HepG2 (cell line): ENCODE measurements around the gene EGFLAM. TPM values are rescaled to one million over a fixed set of nuclear protein-coding genes. Genes with fewer than 3 reads are reported as not detected.

Experiments used
- ATAC-seq: fragments of 200-7000 bp; cut with Tn5 transposase; 3 replicates; pipeline ENCODE4 v1.9.1; 2020; ENCODE audit warnings: mild to moderate bottlenecking, moderate library complexity
- BruUV-seq: library from RNA; stranded (reverse); fragments of 400-500 nt; replicated peaks from 2 replicates; lab custom pipeline; 2021; lab: Mats Ljungman, UMichigan
- CTCF ChIA-PET: fragments of 300-600 bp; formaldehyde crosslinking; extraction: SDS; loops from one replicate; lab custom pipeline; 2021; ENCODE audit warnings: low total read pairs, inconsistent platforms, low intra/inter-chr PET ratio; lab: Yijun Ruan, JAX
- POLR2A ChIA-PET: fragments of 350-600 bp; sonication (Branson Sonifier 250); formaldehyde crosslinking; loops from one replicate; lab custom pipeline; 2020; ENCODE audit warnings: antibody characterized with exemption, inconsistent platforms; lab: Yijun Ruan, JAX
- DNase-seq: peaks from one replicate; pipeline ENCODE4 v3.0.0-alpha.2; 2015; ENCODE audit warnings: low spot score
- FAIRE-seq: peaks from 3 replicates; lab custom pipeline; 2011; peaks lifted over from hg19 to GRCh38; lab: Jason Lieb, UNC
- H2AFZ ChIP-seq: one replicate; pipeline ENCODE4 v1.6.1; 2011; ENCODE audit warnings: low read length, inconsistent platforms
- H3K27ac ChIP-seq: fragments of 300-600 bp; 3 replicates; pipeline ENCODE4 v1.8.0; 2011; ENCODE audit warnings: mixed run types, mild to moderate bottlenecking, mixed read lengths, low read length, inconsistent platforms; ENCODE audit not compliant: insufficient read depth; ENCODE audit errors: extremely low read length
- H3K27me3 ChIP-seq, 2 experiments: fragments of 200-600 bp in 1 of 2; 2 replicates in 1 of 2; 3 replicates in 1 of 2; pipeline versions ENCODE4 v1.6.0 to v1.8.0; 2011; ENCODE audit warnings: low read length in 2 of 2, mild to moderate bottlenecking in 2 of 2, moderate library complexity in 2 of 2, inconsistent platforms in 1 of 2; ENCODE audit not compliant: insufficient read depth in 2 of 2, control insufficient read depth in 1 of 2
- H3K36me3 ChIP-seq, 2 experiments: fragments of 200-600 bp in 1 of 2; replicated peaks in 1 of 2; 2 replicates in 1 of 2; 3 replicates in 1 of 2; pipeline versions ENCODE4 v1.5.1 to v1.8.0; 2011; ENCODE audit warnings: low read length in 2 of 2, inconsistent platforms in 1 of 2; ENCODE audit not compliant: insufficient read depth in 2 of 2, control insufficient read depth in 1 of 2
- H3K4me1 ChIP-seq: 2 replicates; pipeline ENCODE4 v1.5.1; 2012; ENCODE audit warnings: low read length, inconsistent platforms; ENCODE audit not compliant: insufficient read depth
- H3K4me2 ChIP-seq: 2 replicates; pipeline ENCODE4 v1.6.0; 2011; ENCODE audit warnings: low read depth, low read length, inconsistent platforms
- H3K4me3 ChIP-seq, 3 experiments: fragments of 200-600 bp in 1 of 3; sonication (generic), shearing (Covaris generic) in 1 of 3; replicated peaks in 1 of 3; 2 replicates each; pipeline ENCODE4 v1.5.1; 2011 to 2016; ENCODE audit warnings: low read length in 3 of 3, inconsistent platforms in 2 of 3, low read depth in 2 of 3, mild to moderate bottlenecking in 2 of 3, control low read depth in 1 of 3, mixed read lengths in 1 of 3; ENCODE audit not compliant: insufficient read depth in 1 of 3
- H3K79me2 ChIP-seq: one replicate; pipeline ENCODE4 v1.6.1; 2011; ENCODE audit warnings: low read length, inconsistent platforms; ENCODE audit not compliant: insufficient read depth
- H3K9ac ChIP-seq: 2 replicates; pipeline ENCODE4 v1.6.0; 2011; ENCODE audit warnings: mild to moderate bottlenecking, low read depth, low read length, inconsistent platforms; ENCODE audit not compliant: insufficient read depth
- H3K9me3 ChIP-seq: 2 replicates; pipeline ENCODE4 v1.5.1; 2012; ENCODE audit warnings: mild to moderate bottlenecking, low read length
- H4K20me1 ChIP-seq: 2 replicates; pipeline ENCODE4 v1.6.0; 2011; ENCODE audit warnings: inconsistent platforms, mild to moderate bottlenecking, low read length, moderate library complexity; ENCODE audit not compliant: insufficient read depth
- ARNT ChIP-seq: fragments of 450-650 bp; IDR thresholded peaks from 2 replicates; pipeline ENCODE4 v1.6.1; 2017
- ATF4 ChIP-seq, 2 experiments: fragments of 450-650 bp in 1 of 2; sonication (generic) in 1 of 2; formaldehyde crosslinking; IDR thresholded peaks; 2 replicates each; pipeline versions ENCODE4 v1.5.0 to v1.8.0; 2020 to 2022; ENCODE audit warnings: mild to moderate bottlenecking in 1 of 2, missing genetic modification reagents in 1 of 2
- BCL3 ChIP-seq: sonication (generic); formaldehyde crosslinking; IDR thresholded peaks from 2 replicates; pipeline ENCODE4 v1.5.1; 2020; ENCODE audit warnings: mild to moderate bottlenecking, missing genetic modification reagents, moderate library complexity
- HNRNPUL1 ChIP-seq: fragments of 200-400 bp; formaldehyde crosslinking; IDR thresholded peaks from 2 replicates; pipeline ENCODE4 v1.6.1; 2017; ENCODE audit warnings: low read depth, mild to moderate bottlenecking, low read length, moderate library complexity
- HOMEZ ChIP-seq: IDR thresholded peaks from 2 replicates; pipeline ENCODE4 v1.6.1; 2016; ENCODE audit warnings: low read depth
- MBNL3 ChIP-seq: fragments of 250-450 bp; sonication (Bioruptor Pico); conservative IDR thresholded peaks from 2 replicates; pipeline ENCODE4 v1.8.0; 2022; ENCODE audit warnings: mild to moderate bottlenecking, inconsistent platforms
- MXD1 ChIP-seq: sonication (generic); formaldehyde crosslinking; IDR thresholded peaks from 2 replicates; pipeline ENCODE4 v1.4.0; 2020; ENCODE audit warnings: mild to moderate bottlenecking, missing genetic modification reagents
- REPIN1 ChIP-seq: sonication (generic); formaldehyde crosslinking; IDR thresholded peaks from 2 replicates; pipeline ENCODE4 v1.8.0; 2022; ENCODE audit warnings: missing genetic modification reagents, low read depth, mild to moderate bottlenecking, borderline replicate concordance
- TARDBP ChIP-seq: sonication (generic); formaldehyde crosslinking; IDR thresholded peaks from 2 replicates; pipeline ENCODE4 v1.8.0; 2022; ENCODE audit warnings: mild to moderate bottlenecking, missing genetic modification reagents
- ZFP82 ChIP-seq: sonication (generic); formaldehyde crosslinking; IDR thresholded peaks from 2 replicates; pipeline ENCODE4 v1.5.1; 2020; ENCODE audit warnings: mild to moderate bottlenecking, missing genetic modification reagents, borderline replicate concordance
- ZNF160 ChIP-seq: sonication (generic); formaldehyde crosslinking; IDR thresholded peaks from 2 replicates; pipeline ENCODE4 v1.8.0; 2022; ENCODE audit warnings: mild to moderate bottlenecking, inconsistent platforms, missing genetic modification reagents
- ZNF224 ChIP-seq: sonication (generic); formaldehyde crosslinking; IDR thresholded peaks from 2 replicates; pipeline ENCODE4 v1.5.0; 2020; ENCODE audit warnings: mild to moderate bottlenecking, missing genetic modification reagents
- WGBS: methylation state at CpG from one replicate; pipeline ENCODE4 v1.1.6; 2017; ENCODE audit warnings: low lambda C conversion rate; 5-methylcytosine and 5-hydroxymethylcytosine counted together
- in situ Hi-C: cut with HindIII; loops from 2 replicates; pipeline ENCODE4 v1.10.0; 2017; ENCODE audit warnings: low pct_unique_long_range_greater_than_20kb; ENCODE audit not compliant: extremely low pct_ligation_motif_present
- intact Hi-C: fragments of 100-400 bp; cut with micrococcal nuclease; formaldehyde crosslinking; loops from one replicate; pipeline ENCODE4 v1.10.0; 2022; ENCODE audit not compliant: unreplicated experiment
- polyA plus RNA-seq, 8 experiments: library from polyadenylated mRNA; depleted of rRNA in 3 of 8; stranded (reverse) in 7 of 8; unstranded in 1 of 8; fragments of >200 nt; fragmentation: Illumina TruSeq in 4 of 8; extraction: Trizol in 4 of 8; gene quantifications; 2 replicates each; pipeline versions ENCODE4 v1.2.1 to v1.2.3, GENCODE V29; 2011 to 2016; ENCODE audit warnings: low read depth in 4 of 8, missing spikeins in 1 of 8, mixed read lengths in 1 of 8; ENCODE audit not compliant: insufficient read depth in 1 of 8
- total RNA-seq, 5 experiments: library from RNA; depleted of rRNA; stranded (reverse); fragments of >200 nt; fragmentation: Illumina TruSeq; extraction: Trizol; gene quantifications; 2 replicates each; pipeline ENCODE4 v1.2.3, GENCODE V29; 2016; ENCODE audit warnings: low read depth in 1 of 5

Gene EGFLAM
- total and polyA plus RNA-seq, 2 of the 13 experiments (the other 11 are each of a cell fraction or from before 2014, with no cell fraction given) = not detected

GRCh38 chr5:38321978-38322377 is 63.6 kb downstream of the EGFLAM start:
- Histone ChIP-seq H3K4me3 (no peak overlapping the region), H4K20me1 (no peaks in the 10 kb centered on the region), H3K4me2 (no peak overlapping the region), H2AFZ (no peak overlapping the region), H3K36me3 (no peaks in the 10 kb centered on the region), H3K27me3 (0 out of 5 replicates have a peak, but pooled peaks cover 0 to 8% of the 10 kb centered on the region in 2 experiments), H3K9ac (no peak overlapping the region), H3K9me3 (no peaks in the 10 kb centered on the region), H3K27ac (no peak overlapping the region), H3K4me1 (no peaks in the 10 kb centered on the region), H3K79me2 (no peaks in the 10 kb centered on the region)
- CTCF ChIA-PET = no interaction called here
- intact Hi-C loops = no loop called here
- no peak for TF ChIP-seq MBNL3 (CRISPR knock-in tag)
- 38% methylated on average over 5 of the region's 7 CpGs for WGBS
- POLR2A ChIA-PET = no interaction called here
- no peak for DNase-seq
- FAIRE-seq = no peak
- in situ Hi-C loops = no loop called here
- ATAC-seq = no peak
- no TSS peak for BruUV-seq

GRCh38 chr5:38323645-38324295 is 65.4 kb downstream of the EGFLAM start:
- DNase-seq (no peak), ATAC-seq (no peak), FAIRE-seq (no peak)
- no peaks in the 10 kb centered on the region for H3K36me3 ChIP-seq
- no peaks in the 10 kb centered on the region for H4K20me1 ChIP-seq
- no peak overlapping the region for H3K27ac ChIP-seq
- H2AFZ ChIP-seq = no peak overlapping the region
- no peaks in the 10 kb centered on the region for H3K79me2 ChIP-seq
- WGBS = 47% methylated on average over 9 of the region's 9 CpGs
- CTCF ChIA-PET = no interaction called here
- H3K4me3 ChIP-seq = no peak overlapping the region
- in situ Hi-C loops (no loop called here), intact Hi-C loops (no loop called here)
- POLR2A ChIA-PET = no interaction called here
- BruUV-seq = no TSS peak
- 0 out of 5 replicates have a peak, but pooled peaks cover 0 to 8% of the 10 kb centered on the region in 2 experiments for H3K27me3 ChIP-seq
- no peak overlapping the region for H3K4me2 ChIP-seq
- no peaks in the 10 kb centered on the region for H3K9me3 ChIP-seq
- no peak overlapping the region for H3K9ac ChIP-seq
- no peaks in the 10 kb centered on the region for H3K4me1 ChIP-seq
- TF ChIP-seq TARDBP = no peak
- no peak for TF ChIP-seq HOMEZ
- no peak for TF ChIP-seq BCL3 (CRISPR knock-in tag)
- no peak for TF ChIP-seq HNRNPUL1
- TF ChIP-seq REPIN1 (CRISPR knock-in tag) = no peak
- no peak for TF ChIP-seq ATF4 (CRISPR knock-in tag; IDR thresholded peaks at IDR 0.05)
- no peak for TF ChIP-seq ZNF224 (CRISPR knock-in tag)
- TF ChIP-seq ZFP82 (CRISPR knock-in tag) = no peak
- TF ChIP-seq MXD1 (CRISPR knock-in tag) = no peak
- no peak for TF ChIP-seq ARNT
- TF ChIP-seq ZNF160 (CRISPR knock-in tag) = no peak
